Activated CD8-positive, alpha-beta T cell treated with anti-CD3 and anti-CD28 coated beads, Interleukin-2, amount 10 ng/mL, durations not matched to agents 7 days and 5 days (primary cell): Measurements from ENCODE around the gene SLC14A1. TPM values are rescaled to one million over a fixed set of nuclear protein-coding genes. Genes with fewer than 3 reads are reported as not detected.

Experiments used
- ATAC-seq: fragments of 150-1000 bp; cut with Tn5 transposase; one replicate; pipeline ENCODE4 v1.10.0; 2021; ENCODE audit warnings: moderate library complexity
- CTCF ChIA-PET: fragments of 350-600 bp; sonication (Branson Sonifier 250); formaldehyde crosslinking; loops from one replicate; lab custom pipeline; 2021; ENCODE audit warnings: antibody characterized with exemption; lab: Charles Lee
- POLR2A ChIA-PET: fragments of 350-600 bp; sonication (Branson Sonifier 250); formaldehyde crosslinking; loops from one replicate; lab custom pipeline; 2021; ENCODE audit warnings: antibody characterized with exemption; lab: Charles Lee
- DNase-seq: peaks from one replicate; pipeline ENCODE4 v3.0.0-alpha.2; 2020
- H3K27ac Mint-ChIP-seq: one replicate; pipeline ENCODE4 v1.8.0; 2021; ENCODE audit warnings: mild to moderate bottlenecking, mixed read lengths
- H3K27me3 Mint-ChIP-seq: one replicate; pipeline ENCODE4 v1.8.0; 2021; ENCODE audit warnings: low read depth, mixed read lengths
- H3K36me3 Mint-ChIP-seq: one replicate; pipeline ENCODE4 v1.8.0; 2021; ENCODE audit warnings: low read depth, mixed read lengths
- H3K4me1 Mint-ChIP-seq: one replicate; pipeline ENCODE4 v1.8.0; 2021; ENCODE audit warnings: low read depth, mixed read lengths
- H3K4me3 Mint-ChIP-seq: one replicate; pipeline ENCODE4 v1.8.0; 2021; ENCODE audit warnings: mild to moderate bottlenecking, mixed read lengths
- H3K9me3 Mint-ChIP-seq: one replicate; pipeline ENCODE4 v1.8.0; 2022; ENCODE audit warnings: mixed read lengths; ENCODE audit not compliant: insufficient read depth
- total RNA-seq, 2 experiments: library from RNA; stranded (reverse); gene quantifications; one replicate each; pipeline ENCODE4 v1.2.3, GENCODE V29; 2021

The SLC14A1 gene
- total RNA-seq, 2 experiments from 2014 or later = 2.4 to 3.8 TPM

GRCh38 chr18:45724601-45725000, 620 bp downstream of the SLC14A1 start:
- Mint-ChIP-seq H3K4me1 (peaks cover 6% of the 10 kb centered on the region), H3K4me3 (no peak overlapping the region), H3K27me3 (peaks cover 6% of the 10 kb centered on the region), H3K9me3 (no peaks in the 10 kb centered on the region), H3K27ac (no peak overlapping the region), H3K36me3 (no peaks in the 10 kb centered on the region)
- ChIA-PET CTCF (interaction anchor here (0.8 to 7.1 kb wide), 9 partner anchors 12 to 349 kb away, joined by 3 to 95 read pairs (median 6); no protein-coding TSS in a partner anchor), POLR2A (no interaction called here)
- ATAC-seq (no peak), DNase-seq (no peak)

DNA sequence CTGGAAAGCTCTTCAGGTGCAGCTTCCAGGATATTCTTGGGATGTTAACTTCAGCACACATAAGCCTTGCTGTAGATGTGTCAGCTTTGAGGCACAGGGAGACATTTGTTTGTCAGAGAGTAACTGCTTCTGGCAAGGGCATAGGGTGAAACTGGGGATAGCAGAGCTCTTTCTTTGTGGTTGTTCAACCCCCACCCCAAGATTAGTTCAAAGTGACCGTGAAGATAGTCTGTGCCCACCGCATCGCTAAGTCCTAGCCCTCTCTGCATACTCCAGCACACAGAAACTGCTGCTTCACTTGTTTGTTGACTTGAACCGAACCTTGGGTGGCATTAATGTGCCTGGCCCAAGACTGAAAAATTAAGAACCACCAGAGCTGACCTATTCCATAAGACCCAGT, 1.4 kb downstream of the SLC14A1 start:
- no peak overlapping the region for H3K4me3 Mint-ChIP-seq
- DNase-seq = no peak
- no peaks in the 10 kb centered on the region for H3K9me3 Mint-ChIP-seq
- H3K27ac Mint-ChIP-seq = no peak overlapping the region
- H3K27me3 Mint-ChIP-seq = peaks cover 4% of the 10 kb centered on the region
- peaks cover 6% of the 10 kb centered on the region for H3K4me1 Mint-ChIP-seq
- no peak for ATAC-seq
- CTCF ChIA-PET = interaction anchor here (0.8 to 7.1 kb wide), 8 partner anchors 12 to 348 kb away, joined by 3 to 95 read pairs (median 7); no protein-coding TSS in a partner anchor
- no peaks in the 10 kb centered on the region for H3K36me3 Mint-ChIP-seq
- POLR2A ChIA-PET = no interaction called here

DNA sequence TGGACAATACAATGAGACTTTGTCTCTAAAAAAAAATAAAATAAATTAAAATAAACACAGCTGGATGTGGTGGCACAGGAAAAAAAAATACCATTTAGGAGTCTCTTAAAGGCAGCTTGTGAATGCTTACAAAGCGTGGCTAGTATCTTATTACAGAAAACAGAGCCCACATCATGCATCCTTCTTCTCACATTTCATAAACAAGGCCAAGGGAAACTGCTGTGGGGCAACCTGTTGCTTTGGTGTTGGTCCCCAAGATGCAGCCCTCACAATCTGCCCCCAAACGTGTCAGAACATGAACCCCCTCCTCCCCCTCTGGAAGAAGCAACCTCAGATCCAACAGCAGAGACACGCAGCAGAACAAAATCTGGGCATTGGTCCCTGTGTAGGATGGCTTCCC, 2.6 kb downstream of the SLC14A1 start:
- no peak overlapping the region for H3K27ac Mint-ChIP-seq
- H3K9me3 Mint-ChIP-seq = no peaks in the 10 kb centered on the region
- CTCF ChIA-PET = interaction anchor here (0.9 to 5.6 kb wide), 3 partner anchors 61 to 184 kb away, joined by 4 to 29 read pairs (median 19); no protein-coding TSS in a partner anchor
- H3K4me3 Mint-ChIP-seq = no peak overlapping the region
- peaks cover under 1% of the 10 kb centered on the region for H3K27me3 Mint-ChIP-seq
- POLR2A ChIA-PET = no interaction called here
- no peak for DNase-seq
- H3K4me1 Mint-ChIP-seq = peaks cover 6% of the 10 kb centered on the region
- H3K36me3 Mint-ChIP-seq = no peaks in the 10 kb centered on the region
- no peak for ATAC-seq

DNA sequence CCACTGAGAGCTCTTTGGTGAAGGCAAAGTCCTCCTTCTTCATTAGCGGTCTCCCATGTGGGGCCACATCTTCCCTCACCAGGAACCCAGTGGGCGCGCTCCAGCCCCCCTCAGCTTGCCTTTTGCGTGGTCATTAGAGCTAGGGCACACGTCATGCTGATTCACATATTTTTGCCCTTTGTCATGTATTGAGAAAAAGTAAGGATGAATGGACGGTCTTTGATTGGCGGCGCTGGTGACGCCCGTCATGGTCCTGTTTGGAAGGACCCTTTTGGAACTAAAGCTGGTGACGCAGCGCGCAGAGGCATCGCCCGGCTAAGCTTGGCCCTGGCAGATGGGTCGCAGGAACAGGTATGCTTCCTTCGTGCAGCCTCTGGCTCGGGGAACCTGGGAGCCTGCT, 3.1 kb downstream of the SLC14A1 start:
- no peak for DNase-seq
- H3K4me1 Mint-ChIP-seq = peaks cover 6% of the 10 kb centered on the region
- no peaks in the 10 kb centered on the region for H3K9me3 Mint-ChIP-seq
- ChIA-PET CTCF (interaction anchor here (4.2 to 5.6 kb wide), 2 partner anchors 62 to 152 kb away, joined by 19 to 29 read pairs; no protein-coding TSS in a partner anchor), POLR2A (no interaction called here)
- no peak overlapping the region for H3K4me3 Mint-ChIP-seq
- no peaks in the 10 kb centered on the region for H3K27me3 Mint-ChIP-seq
- no peaks in the 10 kb centered on the region for H3K36me3 Mint-ChIP-seq
- no peak for ATAC-seq
- no peak overlapping the region for H3K27ac Mint-ChIP-seq

- Mint-ChIP-seq H3K27ac (no peak overlapping the region), H3K27me3 (no peaks in the 10 kb centered on the region), H3K4me3 (no peak overlapping the region), H3K4me1 (peaks cover 6% of the 10 kb centered on the region), H3K9me3 (no peaks in the 10 kb centered on the region), H3K36me3 (no peaks in the 10 kb centered on the region)
- DNase-seq = no peak
- no peak for ATAC-seq
- POLR2A ChIA-PET = no interaction called here
- CTCF ChIA-PET = interaction anchor here (0.7 to 5.6 kb wide), 3 partner anchors 63 to 150 kb away, joined by 3 to 29 read pairs (median 19); no protein-coding TSS in a partner anchor
Observed at GRCh38 chr18:45728336-45729010, 4.5 kb downstream of the SLC14A1 start.

DNA sequence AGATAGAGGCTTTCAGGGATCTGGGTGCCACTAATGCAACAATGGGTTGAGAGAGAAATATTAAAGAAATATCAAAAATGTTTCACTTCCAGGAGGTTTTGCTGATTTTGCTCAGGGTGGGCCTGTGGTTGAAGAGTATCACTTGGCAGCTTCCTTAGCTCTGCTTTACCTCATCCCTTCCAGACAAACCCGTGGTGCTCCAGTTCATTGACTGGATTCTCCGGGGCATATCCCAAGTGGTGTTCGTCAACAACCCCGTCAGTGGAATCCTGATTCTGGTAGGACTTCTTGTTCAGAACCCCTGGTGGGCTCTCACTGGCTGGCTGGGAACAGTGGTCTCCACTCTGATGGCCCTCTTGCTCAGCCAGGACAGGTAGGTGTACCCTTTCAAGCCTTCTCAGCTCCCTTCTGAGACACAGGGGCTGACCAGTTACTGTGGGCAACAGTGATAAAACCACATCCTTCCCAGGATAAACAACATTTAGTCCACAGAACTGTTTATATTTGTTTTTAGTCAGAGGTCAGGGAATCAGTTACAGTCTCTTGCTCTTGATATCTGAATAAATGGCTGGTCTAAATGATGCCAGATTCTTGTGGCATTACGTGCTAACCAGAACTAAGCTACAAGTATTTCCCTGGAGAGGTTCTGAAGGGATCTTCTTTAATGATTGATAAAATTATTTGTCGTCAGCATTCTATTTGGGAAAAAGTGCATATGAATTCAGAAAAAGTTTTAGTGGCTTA, 7.0 kb downstream of the SLC14A1 start:
- no peaks in the 10 kb centered on the region for H3K9me3 Mint-ChIP-seq
- DNase-seq = no peak
- H3K4me1 Mint-ChIP-seq = no peaks in the 10 kb centered on the region
- no peaks in the 10 kb centered on the region for H3K36me3 Mint-ChIP-seq
- no peaks in the 10 kb centered on the region for H3K27me3 Mint-ChIP-seq
- H3K27ac Mint-ChIP-seq = no peak overlapping the region
- no peak overlapping the region for H3K4me3 Mint-ChIP-seq
- CTCF ChIA-PET = interaction anchor here (1.1 to 5.6 kb wide), 5 partner anchors 8 to 148 kb away, joined by 3 to 29 read pairs (median 4); no protein-coding TSS in a partner anchor
- POLR2A ChIA-PET = no interaction called here
- no peak for ATAC-seq

GRCh38 chr18:45731716-45732115, 7.7 kb downstream of the SLC14A1 start:
- Mint-ChIP-seq H3K27ac (no peak overlapping the region), H3K36me3 (no peaks in the 10 kb centered on the region), H3K4me3 (no peak overlapping the region), H3K4me1 (no peaks in the 10 kb centered on the region), H3K9me3 (no peaks in the 10 kb centered on the region), H3K27me3 (no peaks in the 10 kb centered on the region)
- ATAC-seq = no peak
- no peak for DNase-seq
- ChIA-PET POLR2A (no interaction called here), CTCF (interaction anchor here (0.9 to 5.6 kb wide), 4 partner anchors 9 to 147 kb away, joined by 3 to 29 read pairs (median 4); no protein-coding TSS in a partner anchor)

DNA sequence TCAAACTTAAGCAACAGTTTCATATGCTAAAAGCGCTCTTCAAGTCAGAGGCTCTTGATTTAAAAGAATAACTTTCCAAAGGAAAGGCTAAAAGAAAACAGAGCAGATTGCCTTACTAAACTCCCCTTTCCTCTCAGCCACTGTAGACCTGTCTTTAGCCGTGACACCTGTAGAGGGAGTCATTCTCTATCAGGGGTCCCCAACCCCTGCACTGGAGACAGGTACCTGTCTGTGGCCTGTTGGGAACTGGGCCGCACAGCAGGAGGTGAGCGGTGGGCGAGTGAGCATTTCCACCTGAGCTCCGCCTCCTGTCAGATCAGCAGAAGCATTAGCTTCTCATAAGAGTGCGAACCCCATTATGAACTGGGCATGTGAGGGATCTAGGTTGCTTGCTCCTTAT, 9.6 kb downstream of the SLC14A1 start:
- no peaks in the 10 kb centered on the region for H3K4me1 Mint-ChIP-seq
- no peak for ATAC-seq
- H3K4me3 Mint-ChIP-seq = no peak overlapping the region
- ChIA-PET CTCF (no interaction called here), POLR2A (no interaction called here)
- no peak overlapping the region for H3K27ac Mint-ChIP-seq
- no peak for DNase-seq
- no peaks in the 10 kb centered on the region for H3K27me3 Mint-ChIP-seq
- no peaks in the 10 kb centered on the region for H3K36me3 Mint-ChIP-seq
- H3K9me3 Mint-ChIP-seq = no peaks in the 10 kb centered on the region

GRCh38 chr18:45734505-45734904, 10.5 kb downstream of the SLC14A1 start:
- ATAC-seq (no peak), DNase-seq (no peak)
- CTCF ChIA-PET = no interaction called here
- Mint-ChIP-seq H3K4me3 (no peak overlapping the region), H3K27ac (no peak overlapping the region), H3K36me3 (no peaks in the 10 kb centered on the region), H3K4me1 (no peaks in the 10 kb centered on the region), H3K9me3 (no peaks in the 10 kb centered on the region), H3K27me3 (no peaks in the 10 kb centered on the region)
- POLR2A ChIA-PET = no interaction called here

- H3K27me3 Mint-ChIP-seq = no peaks in the 10 kb centered on the region
- H3K27ac Mint-ChIP-seq = no peak overlapping the region
- ChIA-PET POLR2A (no interaction called here), CTCF (no interaction called here)
- DNase-seq = no peak
- H3K4me1 Mint-ChIP-seq = no peaks in the 10 kb centered on the region
- H3K36me3 Mint-ChIP-seq = no peaks in the 10 kb centered on the region
- no peak for ATAC-seq
- H3K9me3 Mint-ChIP-seq = no peaks in the 10 kb centered on the region
- no peak overlapping the region for H3K4me3 Mint-ChIP-seq
Observed at GRCh38 chr18:45734944-45735343, 11.0 kb downstream of the SLC14A1 start.

DNA sequence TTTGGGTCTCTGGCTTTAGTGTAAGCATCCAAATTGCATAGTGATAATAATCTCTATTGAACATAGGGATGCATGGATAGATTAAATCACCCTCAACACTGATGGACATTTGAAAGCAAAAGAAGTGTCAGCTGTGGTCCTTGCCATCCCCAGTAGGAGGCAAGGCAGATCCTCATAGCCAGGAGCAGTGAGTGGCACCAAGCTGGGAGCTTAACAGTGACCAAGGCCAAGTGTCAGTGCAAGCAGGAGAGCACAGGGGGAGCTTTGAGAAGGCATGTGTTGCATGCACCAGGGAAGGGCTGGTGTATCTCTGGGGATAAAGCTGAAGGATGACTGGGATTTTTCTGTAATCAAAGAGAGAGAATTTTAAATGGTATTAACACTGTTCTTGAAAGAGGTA, 14.7 kb downstream of the SLC14A1 start:
- H3K27ac Mint-ChIP-seq = no peak overlapping the region
- no peaks in the 10 kb centered on the region for H3K4me1 Mint-ChIP-seq
- H3K27me3 Mint-ChIP-seq = no peaks in the 10 kb centered on the region
- no peak overlapping the region for H3K4me3 Mint-ChIP-seq
- no peaks in the 10 kb centered on the region for H3K9me3 Mint-ChIP-seq
- POLR2A ChIA-PET = no interaction called here
- H3K36me3 Mint-ChIP-seq = no peaks in the 10 kb centered on the region
- no peak for DNase-seq
- CTCF ChIA-PET = interaction anchor here (0.6 to 1.1 kb wide), 2 partner anchors 46 to 141 kb away, joined by 3 to 5 read pairs; no protein-coding TSS in a partner anchor
- ATAC-seq = no peak

DNA sequence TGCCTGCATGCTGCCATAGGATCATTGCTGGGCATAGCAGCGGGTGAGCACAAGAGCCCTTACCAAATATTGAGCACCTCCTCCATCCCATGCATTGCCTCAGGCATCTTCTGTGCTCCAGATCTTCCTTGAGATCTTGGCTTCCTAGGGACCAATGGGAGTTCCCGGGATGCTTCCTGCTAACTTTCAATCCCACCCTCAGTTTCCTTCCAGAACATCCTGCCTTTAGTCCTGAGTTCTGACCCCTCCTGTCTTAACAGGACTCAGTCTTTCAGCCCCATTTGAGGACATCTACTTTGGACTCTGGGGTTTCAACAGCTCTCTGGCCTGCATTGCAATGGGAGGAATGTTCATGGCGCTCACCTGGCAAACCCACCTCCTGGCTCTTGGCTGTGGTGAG, 15.3 kb downstream of the SLC14A1 start:
- Mint-ChIP-seq H3K9me3 (no peaks in the 10 kb centered on the region), H3K4me1 (no peaks in the 10 kb centered on the region), H3K27ac (no peak overlapping the region), H3K36me3 (no peaks in the 10 kb centered on the region), H3K27me3 (no peaks in the 10 kb centered on the region), H3K4me3 (no peak overlapping the region)
- DNase-seq (no peak), ATAC-seq (no peak)
- POLR2A ChIA-PET = no interaction called here
- CTCF ChIA-PET = interaction anchor here (1.1 kb wide), 1 partner anchor 141 kb away, joined by 5 read pairs; no protein-coding TSS in a partner anchor
